Measurements from ENCODE around the gene ZNF487. TPM values are rescaled to one million over a fixed set of nuclear protein-coding genes. Genes with fewer than 3 reads are reported as not detected.

Gene ZNF487
- total RNA-seq, 1 experiment from 2014 or later: 4.0 TPM

- ChIA-PET CTCF (interaction anchor here (1.1 kb wide), 1 partner anchor 46 kb away, joined by 3 read pairs; no protein-coding TSS in a partner anchor), POLR2A (interaction anchor here (0.8 to 1.8 kb wide), 5 partner anchors 8 to 27 kb away, joined by 3 to 11 read pairs (median 5); no protein-coding TSS in a partner anchor), RAD21 (ENCODE audit: low non-redundant PET in 1 of 2, low total read pairs in 2 of 2, uncharacterized antibody in 2 of 2, unreplicated experiment in 2 of 2) (no interaction called here)
- Histone ChIP-seq H3K4me3 (replicated peaks in 1 of 2; ENCODE audit: low read depth in 1 of 2, low read length in 2 of 2) (peak overlapping the region; percentile 92 to 93), H3K4me1 (ENCODE audit: control insufficient read depth in 1 of 2, insufficient read depth in 2 of 2, low read length in 2 of 2) (peaks cover 40 to 58% of the 10 kb centered on the region in 2 experiments), H3K9me2 (ENCODE audit: insufficient read depth) (no peaks in the 10 kb centered on the region), H2AFZ (ENCODE audit: low read depth, low read length, poor library complexity, severe bottlenecking) (no peak overlapping the region), H3K9ac (ENCODE audit: low read length) (peak overlapping the region; percentile 100), H3K79me2 (ENCODE audit: insufficient read depth, low read length) (peaks cover 64% of the 10 kb centered on the region), H3K36me3 (ENCODE audit: control insufficient read depth in 1 of 2, insufficient read depth in 2 of 2, low read length in 2 of 2) (peaks cover 1 to 4% of the 10 kb centered on the region in 2 experiments; a peak in 2 of 4 replicates), H3K9me3 (ENCODE audit: control insufficient read depth in 1 of 2, insufficient read depth in 1 of 2, low read depth in 1 of 2, low read length in 2 of 2) (no peaks in the 10 kb centered on the region), H3K4me2 (ENCODE audit: low read length) (peak overlapping the region; percentile 93), H3K27me3 (ENCODE audit: insufficient read depth, low read length) (no peaks in the 10 kb centered on the region), H4K20me1 (ENCODE audit: insufficient read depth) (peaks cover 21% of the 10 kb centered on the region; the same call in 1 of the 2 replicates), H3K27ac (ENCODE audit: low read depth, low read length) (peak overlapping the region; percentile 96)
- ATAC-seq: peak; percentile 14
- TF ChIP-seq ZFX (IDR thresholded peaks at IDR 0.05): no peak
- no peak for TF ChIP-seq ZBTB33 (IDR thresholded peaks at IDR 0.05; ENCODE audit: extremely low read depth, insufficient replicate concordance, low read length)
- no peak for TF ChIP-seq CEBPB (IDR thresholded peaks at IDR 0.05; ENCODE audit: low read depth)
- TF ChIP-seq MAX (IDR thresholded peaks at IDR 0.05): no peak
- no peak for TF ChIP-seq ATF3 (IDR thresholded peaks at IDR 0.05)
- TF ChIP-seq POLR2AphosphoS5 (IDR thresholded peaks at IDR 0.05; ENCODE audit: low read depth, low read length): no peak
- no peak for TF ChIP-seq CBX3 (IDR thresholded peaks at IDR 0.05; ENCODE audit: low read depth)
- no peak for TF ChIP-seq SIN3A (IDR thresholded peaks at IDR 0.05; ENCODE audit: low read depth)
- no peak for TF ChIP-seq ELF1 (IDR thresholded peaks at IDR 0.05; ENCODE audit: borderline replicate concordance, low read depth)
- TF ChIP-seq EZH2 (IDR thresholded peaks at IDR 0.05): no peak
- TF ChIP-seq YY1 (IDR thresholded peaks at IDR 0.05; ENCODE audit: extremely low read depth, insufficient replicate concordance, low read depth, low read length): no peak
- no peak for TF ChIP-seq REST (IDR thresholded peaks at IDR 0.05; ENCODE audit: low read depth)
- no peak for TF ChIP-seq SP1 (IDR thresholded peaks at IDR 0.05; ENCODE audit: low read depth)
- no peak for TF ChIP-seq SRF (IDR thresholded peaks at IDR 0.05; ENCODE audit: low read depth)
- no peak; a peak in 2 of 6 replicates for TF ChIP-seq CTCF (IDR thresholded peaks at IDR 0.05 in 2 of 3, conservative IDR thresholded peaks at IDR 0.05 in 1 of 3; ENCODE audit: borderline replicate concordance in 1 of 3, insufficient read depth in 1 of 3, low read depth in 2 of 3, low read length in 2 of 3)
- TF ChIP-seq RAD21 (IDR thresholded peaks at IDR 0.05; ENCODE audit: low read depth): no peak
- intact Hi-C loops (cut with micrococcal nuclease): loop anchor here (2.0 kb wide), 1 partner anchor 28 kb away; the partner anchor contains the start of gene ZNF487
- BruUV-seq (replicated peaks): no TSS peak
- no peak for DNase-seq (ENCODE audit: low read depth, low spot score)
Measured at GRCh38 chr10:43408331-43408709, 28.6 kb upstream of the ZNF487 start.

Measured in HCT116 (cell line).